B cell (primary cell): ENCODE measurements around the gene ST6GAL1. TPM values are rescaled to one million over a fixed set of nuclear protein-coding genes. Genes with fewer than 3 reads are reported as not detected.
A peak's percentile ranks its signal among the peaks of the same experiment; 100 is the strongest.

Experiments used
- ATAC-seq: fragments of 200-7000 bp; cut with Tn5 transposase; one replicate; pipeline ENCODE4 v1.10.0; 2021; ENCODE audit warnings: low read depth, mild to moderate bottlenecking, moderate number of reproducible peaks, moderate library complexity
- CTCF ChIA-PET: fragments of 350-600 bp; sonication (Branson Sonifier 250); formaldehyde crosslinking; loops from one replicate; lab custom pipeline; 2021; ENCODE audit warnings: antibody characterized with exemption, inconsistent platforms; lab: Charles Lee
- POLR2A ChIA-PET: fragments of 350-600 bp; sonication (Branson Sonifier 250); formaldehyde crosslinking; loops from one replicate; lab custom pipeline; 2021; ENCODE audit warnings: antibody characterized with exemption; lab: Charles Lee
- DNase-seq: peaks from one replicate; pipeline ENCODE4 v3.0.0; 2013
- H2AFZ ChIP-seq: 2 replicates; pipeline ENCODE4 v1.6.1; 2012; ENCODE audit warnings: mild to moderate bottlenecking, low read depth, low read length; ENCODE audit not compliant: insufficient read depth, poor library complexity, severe bottlenecking
- H3K27ac ChIP-seq, 2 donors: 1 replicate in 1 of 2; 2 replicates in 1 of 2; pipeline ENCODE4 v1.5.1; 2012 to 2013; ENCODE audit warnings: low read length in 2 of 2, mild to moderate bottlenecking in 2 of 2, moderate library complexity in 1 of 2
- H3K27me3 ChIP-seq, 4 experiments: fragments of 200-600 bp in 1 of 4; sonication (generic) in 1 of 4; replicated peaks in 1 of 4; 1 replicate in 2 of 4; 2 replicates in 2 of 4; pipeline versions ENCODE4 v1.6.1 to v1.7.0; 2013 to 2016; ENCODE audit warnings: low read length in 3 of 4, mild to moderate bottlenecking in 2 of 4, mixed read lengths in 1 of 4, moderate library complexity in 1 of 4; ENCODE audit not compliant: insufficient read depth in 4 of 4, control insufficient read depth in 3 of 4; ENCODE audit errors: control extremely low read depth in 1 of 4
- H3K36me3 ChIP-seq, 2 experiments: replicated peaks in 1 of 2; 1 replicate in 1 of 2; 2 replicates in 1 of 2; pipeline versions ENCODE4 v1.6.1 to v1.7.1; 2013; ENCODE audit warnings: low read length in 1 of 2; ENCODE audit not compliant: insufficient read depth in 2 of 2, control insufficient read depth in 1 of 2; ENCODE audit errors: control extremely low read depth in 1 of 2, extremely low read depth in 1 of 2
- H3K4me1 ChIP-seq, 2 donors: fragments of 200-600 bp in 1 of 2; sonication (generic) in 1 of 2; 1 replicate in 1 of 2; 2 replicates in 1 of 2; pipeline versions ENCODE4 v1.5.1 to v1.6.1; 2013 to 2017; ENCODE audit warnings: low read length in 2 of 2; ENCODE audit not compliant: control insufficient read depth in 2 of 2, insufficient read depth in 2 of 2
- H3K4me2 ChIP-seq: replicated peaks from 2 replicates; pipeline ENCODE3; 2012; ENCODE audit warnings: mild to moderate bottlenecking, low read depth, low read length; ENCODE audit not compliant: poor library complexity, severe bottlenecking
- H3K4me3 ChIP-seq, 5 experiments: fragments of 200-600 bp in 1 of 5; sonication (generic) in 1 of 5; 1 replicate in 3 of 5; 2 replicates in 2 of 5; pipeline versions ENCODE4 v1.5.1 to v1.7.0; 2011 to 2016; ENCODE audit warnings: low read length in 4 of 5, mild to moderate bottlenecking in 4 of 5, low read depth in 2 of 5, control low read depth in 1 of 5, moderate library complexity in 1 of 5; ENCODE audit not compliant: insufficient read depth in 1 of 5; ENCODE audit errors: control extremely low read depth in 1 of 5, extremely low read depth in 1 of 5
- H3K79me2 ChIP-seq: fragments of 200-600 bp; sonication (generic); one replicate; pipeline ENCODE4 v1.6.0; 2016; ENCODE audit warnings: low read length; ENCODE audit not compliant: control insufficient read depth, insufficient read depth
- H3K9ac ChIP-seq: fragments of 200-600 bp; sonication (generic); 2 replicates; pipeline ENCODE4 v1.6.1; 2017; ENCODE audit warnings: mild to moderate bottlenecking, low read length, moderate library complexity
- H3K9me3 ChIP-seq, 3 donors: one replicate each; pipeline versions ENCODE4 v1.6.1 to v1.7.1; 2013; ENCODE audit warnings: low read length in 2 of 3; ENCODE audit not compliant: control insufficient read depth in 2 of 3, insufficient read depth in 1 of 3; ENCODE audit errors: control extremely low read depth in 1 of 3
- H4K20me1 ChIP-seq: 2 replicates; pipeline ENCODE4 v1.6.0; 2012; ENCODE audit warnings: mild to moderate bottlenecking, low read length; ENCODE audit not compliant: insufficient read depth, control insufficient read depth, poor library complexity, severe bottlenecking
- H3K27ac Mint-ChIP-seq: one replicate; pipeline ENCODE4 v1.8.0; 2021; ENCODE audit warnings: mixed read lengths
- H3K27me3 Mint-ChIP-seq: one replicate; pipeline ENCODE4 v1.8.0; 2021; ENCODE audit warnings: mixed read lengths
- H3K4me1 Mint-ChIP-seq: one replicate; pipeline ENCODE4 v1.8.0; 2021; ENCODE audit warnings: mixed read lengths
- H3K4me3 Mint-ChIP-seq: one replicate; pipeline ENCODE4 v1.8.0; 2021; ENCODE audit warnings: mixed read lengths
- H3K9me3 Mint-ChIP-seq: one replicate; pipeline ENCODE4 v1.8.0; 2022; ENCODE audit warnings: mixed read lengths; ENCODE audit not compliant: insufficient read depth
- CTCF ChIP-seq: fragments of 200-600 bp; IDR thresholded peaks from one replicate; pipeline ENCODE4 v1.8.0; 2022; ENCODE audit warnings: antibody characterized with exemption, mild to moderate bottlenecking
- EZH2 ChIP-seq: IDR thresholded peaks from 2 replicates; pipeline ENCODE4 v1.6.1; 2012; ENCODE audit warnings: borderline replicate concordance, low read depth, mild to moderate bottlenecking, moderate library complexity, low read length; ENCODE audit not compliant: insufficient read depth, poor library complexity, severe bottlenecking
- WGBS: methylation state at CpG from one replicate; pipeline ENCODE4 v1.1.5; 2013; ENCODE audit warnings: missing lambda C conversion rate; ENCODE audit not compliant: insufficient coverage; 5-methylcytosine and 5-hydroxymethylcytosine counted together
- intact Hi-C: fragments of 100-400 bp; cut with micrococcal nuclease; formaldehyde crosslinking; loops from one replicate; pipeline ENCODE4 v1.10.0; 2022
- polyA plus RNA-seq: library from polyadenylated mRNA; depleted of rRNA; stranded (reverse); fragments of >200 nt; gene quantifications from 2 replicates; pipeline ENCODE4 v1.2.3, GENCODE V29; 2012
- total RNA-seq, 2 donors: library from RNA; stranded (reverse); fragments of 120-200 nt in 1 of 2; gene quantifications; 1 replicate in 1 of 2; 2 replicates in 1 of 2; pipeline versions ENCODE4 v1.2.3 to v1.2.4, GENCODE V29; 2013 to 2022

The ST6GAL1 gene
- total and polyA plus RNA-seq, 2 donors (not counting 1 experiment from before 2014, with no cell fraction given): 174 to 563 TPM

GRCh38 chr3:186988806-186989205 is 58.5 kb downstream of the ST6GAL1 start:
- TF ChIP-seq CTCF: no peak
- TF ChIP-seq EZH2: no peak
- no peak for ATAC-seq
- CTCF ChIA-PET: interaction anchor here (0.7 to 1.5 kb wide), 7 partner anchors 8 to 139 kb away, joined by 3 to 5 read pairs (median 3); no protein-coding TSS in a partner anchor
- DNase-seq: no peak
- Histone ChIP-seq H3K4me3 (no peak overlapping the region), H4K20me1 (no peaks in the 10 kb centered on the region), H3K4me2 (peak overlapping the region; percentile 26), H2AFZ (no peak overlapping the region), H3K9ac (no peak overlapping the region), H3K9me3 (peaks cover 0 to 14% (median 0%) of the 10 kb centered on the region in 3 donors), H3K4me1 (peaks cover 80 to 97% of the 10 kb centered on the region in 2 donors), H3K79me2 (peaks cover 90% of the 10 kb centered on the region), H3K27me3 (no peaks in the 10 kb centered on the region), H3K36me3 (peaks cover 0 to 24% of the 10 kb centered on the region in 2 experiments), H3K27ac (peak overlapping the region in 1 of 2 donors; percentile 86)
- POLR2A ChIA-PET: interaction anchor here (1.4 to 1.5 kb wide), 2 partner anchors 7 to 23 kb away, joined by 3 to 4 read pairs; no protein-coding TSS in a partner anchor
- peak overlapping the region; percentile 84 for H3K27ac Mint-ChIP-seq
- no peaks in the 10 kb centered on the region for H3K27me3 Mint-ChIP-seq
- 60% methylated on average over 1 of the region's 3 CpGs for WGBS
- peaks cover 2% of the 10 kb centered on the region for H3K9me3 Mint-ChIP-seq
- intact Hi-C loops: loop anchor here (5.0 kb wide), 1 partner anchor 38 kb away; no protein-coding TSS in a partner anchor
- peaks cover 87% of the 10 kb centered on the region for H3K4me1 Mint-ChIP-seq
- peak overlapping the region; percentile 11 for H3K4me3 Mint-ChIP-seq

DNA sequence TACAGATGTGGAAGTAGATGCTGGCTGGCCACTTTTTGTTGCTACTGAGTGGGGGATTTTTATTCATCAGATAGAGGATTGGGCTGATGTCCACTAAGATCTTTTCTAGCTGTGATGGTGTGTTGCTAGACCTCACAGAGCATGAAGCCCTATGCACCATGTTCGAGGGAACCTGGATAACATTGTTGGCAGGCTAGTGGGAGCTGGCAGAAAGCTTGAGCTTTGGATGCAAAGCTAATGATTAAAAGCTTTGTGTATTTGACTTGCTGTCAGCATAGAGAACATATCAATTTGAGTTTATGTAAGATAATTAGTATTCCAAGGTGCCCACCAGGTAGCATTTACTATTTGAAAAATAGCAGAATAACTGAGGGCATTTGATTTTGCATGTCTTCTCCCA is 59.1 kb downstream of the ST6GAL1 start:
- no peak for TF ChIP-seq CTCF
- no peak for TF ChIP-seq EZH2
- Histone ChIP-seq H2AFZ (no peak overlapping the region), H4K20me1 (no peaks in the 10 kb centered on the region), H3K4me3 (no peak overlapping the region), H3K9ac (no peak overlapping the region), H3K9me3 (peaks cover 0 to 14% (median 0%) of the 10 kb centered on the region in 3 donors), H3K4me1 (peaks cover 79 to 97% of the 10 kb centered on the region in 2 donors), H3K27me3 (no peaks in the 10 kb centered on the region), H3K36me3 (peaks cover 0 to 24% of the 10 kb centered on the region in 2 experiments), H3K27ac (peak overlapping the region; percentile 13 to 86), H3K4me2 (no peak overlapping the region), H3K79me2 (peaks cover 90% of the 10 kb centered on the region)
- peaks cover 87% of the 10 kb centered on the region for H3K4me1 Mint-ChIP-seq
- DNase-seq (no peak), ATAC-seq (no peak)
- no peaks in the 10 kb centered on the region for H3K27me3 Mint-ChIP-seq
- peaks cover 2% of the 10 kb centered on the region for H3K9me3 Mint-ChIP-seq
- peak overlapping the region; percentile 84 for H3K27ac Mint-ChIP-seq
- ChIA-PET CTCF (interaction anchor here (0.6 to 1.5 kb wide), 5 partner anchors 11 to 123 kb away, joined by 3 to 5 read pairs (median 3); no protein-coding TSS in a partner anchor), POLR2A (interaction anchor here (0.8 to 1.4 kb wide), 2 partner anchors 12 to 23 kb away, joined by 3 to 5 read pairs; no protein-coding TSS in a partner anchor)
- intact Hi-C loops: loop anchor here (5.0 kb wide), 1 partner anchor 38 kb away; no protein-coding TSS in a partner anchor
- 100% methylated on average over 1 of the region's 1 CpG for WGBS
- H3K4me3 Mint-ChIP-seq: peak overlapping the region; percentile 11
